Memory B cell (primary cell): ENCODE data around the gene PALD1.

Source experiments
- ATAC-seq: fragments of 150-1000 bp; cut with Tn5 transposase; 2 replicates; pipeline ENCODE4 v1.10.0; 2021; ENCODE audit warnings: low read depth, mild to moderate bottlenecking, moderate library complexity
- DNase-seq, 2 donors: peaks; one replicate each; pipeline ENCODE4 v3.0.0; 2022; ENCODE audit warnings: low spot score in 2 of 2
- H3K27ac Mint-ChIP-seq: one replicate; pipeline ENCODE4 v1.8.0; 2022; ENCODE audit warnings: mild to moderate bottlenecking, moderate library complexity, mixed read lengths
- H3K27me3 Mint-ChIP-seq: one replicate; pipeline ENCODE4 v1.8.0; 2022; ENCODE audit warnings: mixed read lengths
- H3K36me3 Mint-ChIP-seq: one replicate; pipeline ENCODE4 v1.8.0; 2022; ENCODE audit warnings: mild to moderate bottlenecking, mixed read lengths
- H3K4me1 Mint-ChIP-seq: one replicate; pipeline ENCODE4 v1.8.0; 2022; ENCODE audit warnings: mixed read lengths
- H3K4me3 Mint-ChIP-seq: one replicate; pipeline ENCODE4 v1.8.0; 2022; ENCODE audit warnings: mild to moderate bottlenecking, moderate library complexity, mixed read lengths
- H3K9me3 Mint-ChIP-seq: one replicate; pipeline ENCODE4 v1.8.0; 2022; ENCODE audit warnings: mixed read lengths

PALD1 gene

GRCh38 chr10:70537398-70538194, 59.0 kb downstream of the PALD1 start:
- Mint-ChIP-seq H3K36me3 (peaks cover 4% of the 10 kb centered on the region), H3K27ac (no peak overlapping the region), H3K9me3 (no peaks in the 10 kb centered on the region), H3K4me1 (peaks cover 10% of the 10 kb centered on the region), H3K4me3 (no peak overlapping the region), H3K27me3 (no peaks in the 10 kb centered on the region)
- ATAC-seq (no peak), DNase-seq (no peak)

GRCh38 chr10:70538195-70538520, 59.6 kb downstream of the PALD1 start:
- Mint-ChIP-seq H3K27me3 (no peaks in the 10 kb centered on the region), H3K9me3 (no peaks in the 10 kb centered on the region), H3K36me3 (peaks cover 4% of the 10 kb centered on the region), H3K27ac (no peak overlapping the region), H3K4me1 (peaks cover 10% of the 10 kb centered on the region), H3K4me3 (no peak overlapping the region)
- DNase-seq (no peak), ATAC-seq (no peak)

- Mint-ChIP-seq H3K9me3 (no peaks in the 10 kb centered on the region), H3K4me3 (no peak overlapping the region), H3K27me3 (peaks cover under 1% of the 10 kb centered on the region), H3K27ac (no peak overlapping the region), H3K4me1 (peaks cover 10% of the 10 kb centered on the region), H3K36me3 (peaks cover 4% of the 10 kb centered on the region)
- DNase-seq (no peak), ATAC-seq (no peak)
These were observed 60.3 kb downstream of the PALD1 start for GRCh38 chr10:70538731-70539338.

- Mint-ChIP-seq H3K4me3 (no peak overlapping the region), H3K9me3 (no peaks in the 10 kb centered on the region), H3K4me1 (peaks cover 10% of the 10 kb centered on the region), H3K27me3 (peaks cover 5% of the 10 kb centered on the region), H3K27ac (no peak overlapping the region), H3K36me3 (peaks cover 4% of the 10 kb centered on the region)
- DNase-seq (no peak), ATAC-seq (no peak)
These were observed 60.9 kb downstream of the PALD1 start for GRCh38 chr10:70539471-70539870.

GRCh38 chr10:70540089-70540788, 61.7 kb downstream of the PALD1 start:
- H3K27me3 Mint-ChIP-seq, result peaks cover 5% of the 10 kb centered on the region
- no peak overlapping the region for H3K4me3 Mint-ChIP-seq
- H3K4me1 Mint-ChIP-seq, result peaks cover 10% of the 10 kb centered on the region
- peak; percentile 56 for ATAC-seq
- H3K36me3 Mint-ChIP-seq, result peaks cover 4% of the 10 kb centered on the region
- H3K27ac Mint-ChIP-seq, result no peak overlapping the region
- no peaks in the 10 kb centered on the region for H3K9me3 Mint-ChIP-seq
- DNase-seq, result peak in 1 of 2 donors; percentile 38

- H3K27ac Mint-ChIP-seq, result no peak overlapping the region
- H3K9me3 Mint-ChIP-seq, result no peaks in the 10 kb centered on the region
- peaks cover 5% of the 10 kb centered on the region for H3K27me3 Mint-ChIP-seq
- no peak overlapping the region for H3K4me3 Mint-ChIP-seq
- DNase-seq (no peak), ATAC-seq (no peak)
- H3K4me1 Mint-ChIP-seq, result peaks cover 8% of the 10 kb centered on the region
- H3K36me3 Mint-ChIP-seq, result peaks cover 2% of the 10 kb centered on the region
These were observed 62.3 kb downstream of the PALD1 start for GRCh38 chr10:70540789-70541360.

GRCh38 chr10:70541736-70542564, 63.4 kb downstream of the PALD1 start:
- ATAC-seq (no peak), DNase-seq (no peak)
- Mint-ChIP-seq H3K27ac (no peak overlapping the region), H3K36me3 (peaks cover 2% of the 10 kb centered on the region), H3K27me3 (peaks cover 5% of the 10 kb centered on the region), H3K9me3 (no peaks in the 10 kb centered on the region), H3K4me1 (peaks cover 8% of the 10 kb centered on the region), H3K4me3 (no peak overlapping the region)

- Mint-ChIP-seq H3K4me1 (peaks cover 8% of the 10 kb centered on the region), H3K9me3 (no peaks in the 10 kb centered on the region), H3K36me3 (peaks cover 2% of the 10 kb centered on the region), H3K27me3 (peaks cover 5% of the 10 kb centered on the region), H3K4me3 (no peak overlapping the region), H3K27ac (no peak overlapping the region)
- ATAC-seq (no peak), DNase-seq (no peak)
These were observed 64.0 kb downstream of the PALD1 start for GRCh38 chr10:70542565-70542938.

- H3K4me3 Mint-ChIP-seq, result no peak overlapping the region
- H3K36me3 Mint-ChIP-seq, result peaks cover 2% of the 10 kb centered on the region
- H3K9me3 Mint-ChIP-seq, result no peaks in the 10 kb centered on the region
- no peak for ATAC-seq
- peaks cover 8% of the 10 kb centered on the region for H3K4me1 Mint-ChIP-seq
- no peak for DNase-seq
- H3K27me3 Mint-ChIP-seq, result peaks cover 5% of the 10 kb centered on the region
- peak overlapping the region; percentile 6 for H3K27ac Mint-ChIP-seq
These were observed 65.3 kb downstream of the PALD1 start for GRCh38 chr10:70543911-70544310.

GRCh38 chr10:70544431-70545340, 66.1 kb downstream of the PALD1 start:
- no peak overlapping the region for H3K4me3 Mint-ChIP-seq

GRCh38 chr10:70546584-70546983, 68.0 kb downstream of the PALD1 start:
- Mint-ChIP-seq H3K4me3 (no peak overlapping the region), H3K9me3 (no peaks in the 10 kb centered on the region), H3K27ac (no peak overlapping the region), H3K27me3 (peaks cover 5% of the 10 kb centered on the region), H3K4me1 (peaks cover 4% of the 10 kb centered on the region), H3K36me3 (peaks cover 2% of the 10 kb centered on the region)
- DNase-seq (no peak), ATAC-seq (no peak)

More at GRCh38 chr10:70544431-70545340, 66.1 kb downstream of the PALD1 start:
- H3K4me1 Mint-ChIP-seq, result peaks cover 8% of the 10 kb centered on the region
- no peak for ATAC-seq
- no peaks in the 10 kb centered on the region for H3K9me3 Mint-ChIP-seq
- H3K27me3 Mint-ChIP-seq, result peaks cover 5% of the 10 kb centered on the region
- H3K27ac Mint-ChIP-seq, result peak overlapping the region; percentile 6
- H3K36me3 Mint-ChIP-seq, result peaks cover 2% of the 10 kb centered on the region
- DNase-seq, result no peak

- no peaks in the 10 kb centered on the region for H3K9me3 Mint-ChIP-seq
- H3K27ac Mint-ChIP-seq, result no peak overlapping the region
- peaks cover 2% of the 10 kb centered on the region for H3K4me1 Mint-ChIP-seq
- DNase-seq, result no peak
- no peak overlapping the region for H3K4me3 Mint-ChIP-seq
- peaks cover 2% of the 10 kb centered on the region for H3K36me3 Mint-ChIP-seq
- ATAC-seq, result no peak
- no peaks in the 10 kb centered on the region for H3K27me3 Mint-ChIP-seq
These were observed 70.9 kb downstream of the PALD1 start for GRCh38 chr10:70549351-70549961.
